OCI-LY7 (cell line): Measurements from ENCODE around the gene PLXNA1. TPM values are rescaled to one million over a fixed set of nuclear protein-coding genes. Genes with fewer than 3 reads are reported as not detected.
A peak's percentile ranks its signal among the peaks of the same experiment; 100 is the strongest.

Source experiments
- BruUV-seq: library from RNA; stranded (reverse); fragments of 400-500 nt; replicated peaks from 2 replicates; lab custom pipeline; 2021; lab: Mats Ljungman, UMichigan
- CTCF ChIA-PET: fragments of 300-600 bp; sonication (Branson Sonifier 250); formaldehyde crosslinking; loops from one replicate; lab custom pipeline; 2022; ENCODE audit warnings: antibody characterized with exemption; ENCODE audit not compliant: unreplicated experiment; lab: Charles Lee
- POLR2A ChIA-PET: fragments of 300-600 bp; sonication (Branson Sonifier 250); formaldehyde crosslinking; loops from one replicate; lab custom pipeline; 2022; ENCODE audit warnings: antibody characterized with exemption; lab: Charles Lee
- DNase-seq: peaks from one replicate; pipeline ENCODE4 v3.0.0-alpha.2; 2015; ENCODE audit warnings: low spot score
- H2AFZ ChIP-seq: fragments of 200-600 bp; sonication (generic), shearing (Covaris generic); 2 replicates; pipeline ENCODE4 v1.6.1; 2014; ENCODE audit warnings: mild to moderate bottlenecking, antibody characterized with exemption, low read length, moderate library complexity
- H3K27ac ChIP-seq: fragments of 200-600 bp; sonication (generic); 2 replicates; pipeline ENCODE4 v1.5.1; 2014; ENCODE audit warnings: mixed run types, low read depth, mild to moderate bottlenecking, moderate library complexity, low read length, inconsistent platforms; ENCODE audit not compliant: poor library complexity, severe bottlenecking
- H3K36me3 ChIP-seq: fragments of 200-600 bp; sonication (generic); 2 replicates; pipeline ENCODE4 v1.6.1; 2014; ENCODE audit warnings: mild to moderate bottlenecking, antibody characterized with exemption, low read length, moderate library complexity, mixed read lengths; ENCODE audit not compliant: insufficient read depth
- H3K4me1 ChIP-seq: fragments of 200-600 bp; sonication (generic); 2 replicates; pipeline ENCODE4 v1.5.1; 2014; ENCODE audit warnings: mild to moderate bottlenecking, low read length; ENCODE audit not compliant: insufficient read depth, poor library complexity, severe bottlenecking
- H3K4me2 ChIP-seq: fragments of 200-600 bp; sonication (generic); 2 replicates; pipeline ENCODE4 v1.6.1; 2014; ENCODE audit warnings: mild to moderate bottlenecking, low read length
- H3K4me3 ChIP-seq: fragments of 200-600 bp; sonication (generic); 2 replicates; pipeline ENCODE4 v1.5.1; 2014; ENCODE audit warnings: mild to moderate bottlenecking, low read depth, low read length; ENCODE audit not compliant: poor library complexity, severe bottlenecking
- H3K79me2 ChIP-seq: fragments of 200-600 bp; sonication (generic); 2 replicates; pipeline ENCODE4 v1.6.1; 2016; ENCODE audit warnings: low read depth, mild to moderate bottlenecking, low read length, moderate library complexity, mixed read lengths; ENCODE audit not compliant: insufficient read depth
- H3K9me2 ChIP-seq: fragments of 200-600 bp; sonication (generic); 2 replicates; pipeline ENCODE4 v1.6.1; 2016; ENCODE audit warnings: mild to moderate bottlenecking, low read length, mixed read lengths; ENCODE audit not compliant: insufficient read depth
- H3K9me3 ChIP-seq: fragments of 200-600 bp; sonication (generic); 2 replicates; pipeline ENCODE4 v1.6.1; 2014; ENCODE audit warnings: mild to moderate bottlenecking, mixed run types, low read length, mixed read lengths
- H4K20me1 ChIP-seq: fragments of 200-600 bp; sonication (generic); 2 replicates; pipeline ENCODE4 v1.6.1; 2014; ENCODE audit warnings: mild to moderate bottlenecking, antibody characterized with exemption, low read length, moderate library complexity, mixed read lengths; ENCODE audit not compliant: insufficient read depth
- CTCF ChIP-seq: fragments of 200-600 bp; sonication (generic); conservative IDR thresholded peaks from 2 replicates; pipeline ENCODE4 v1.5.1; 2014; ENCODE audit warnings: mild to moderate bottlenecking, antibody characterized with exemption, low read length, moderate library complexity, mixed read lengths
- EZH2phosphoT487 ChIP-seq: fragments of 200-600 bp; sonication (generic); IDR thresholded peaks from 2 replicates; pipeline ENCODE4 v1.6.1; 2018; ENCODE audit warnings: low read depth, borderline replicate concordance, mild to moderate bottlenecking, mixed run types, antibody characterized with exemption, low read length, moderate library complexity, mixed read lengths
- intact Hi-C: fragments of 100-400 bp; cut with micrococcal nuclease; formaldehyde crosslinking; loops from one replicate; pipeline ENCODE4 v1.10.0; 2022; ENCODE audit not compliant: unreplicated experiment
- total RNA-seq, 2 experiments: library from RNA; depleted of rRNA in 1 of 2; stranded (reverse); fragments of >200 nt in 1 of 2; shearing (Covaris generic) in 1 of 2; gene quantifications; 2 replicates each; pipeline ENCODE4 v1.2.3, GENCODE V29; 2014 to 2022

PLXNA1 gene
- total RNA-seq, 2 experiments from 2014 or later, result 3.6 to 4.4 TPM

DNA sequence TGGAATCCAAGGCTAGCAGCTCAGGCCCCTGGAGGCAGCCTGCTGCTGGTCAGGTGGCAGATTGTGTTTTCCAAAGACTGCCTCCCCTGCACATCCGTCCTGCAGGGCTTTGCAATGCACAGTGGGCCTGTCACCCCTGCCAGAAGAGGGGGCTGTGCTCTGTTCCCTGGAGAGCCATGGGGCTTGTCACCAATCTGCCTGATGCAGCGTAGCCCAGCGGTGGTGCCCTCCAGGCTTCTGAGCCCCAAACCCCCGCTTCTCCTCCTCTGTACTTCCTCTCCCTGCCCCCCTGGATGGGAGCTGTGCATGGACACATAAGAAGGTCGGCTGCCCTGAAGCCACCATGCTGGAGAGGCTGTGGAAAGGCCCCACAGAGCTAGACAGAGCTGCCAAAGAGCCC is 10.0 kb upstream of the PLXNA1 start:
- 0 out of 2 replicates have a peak, but pooled peaks have one; percentile 16 for TF ChIP-seq CTCF
- TF ChIP-seq EZH2phosphoT487, result no peak
- ChIA-PET CTCF (no interaction called here), POLR2A (no interaction called here)

GRCh38 chr3:126973814-126974213 is 9.1 kb upstream of the PLXNA1 start:
- peaks cover 17% of the 10 kb centered on the region for H3K9me3 ChIP-seq
- no peaks in the 10 kb centered on the region for H3K36me3 ChIP-seq
- TF ChIP-seq EZH2phosphoT487, result no peak
- TF ChIP-seq CTCF, result no peak
- H2AFZ ChIP-seq, result no peak overlapping the region
- no peak for DNase-seq
- H3K27ac ChIP-seq, result no peak overlapping the region
- BruUV-seq, result no TSS peak
- no peaks in the 10 kb centered on the region for H4K20me1 ChIP-seq
- no peaks in the 10 kb centered on the region for H3K9me2 ChIP-seq
- H3K4me1 ChIP-seq, result no peaks in the 10 kb centered on the region
- ChIA-PET POLR2A (no interaction called here), CTCF (no interaction called here)
- intact Hi-C loops, result no loop called here
- no peak overlapping the region for H3K4me2 ChIP-seq
- no peak overlapping the region for H3K4me3 ChIP-seq
- no peaks in the 10 kb centered on the region for H3K79me2 ChIP-seq

More for the DNA sequence above, 10.0 kb upstream of the PLXNA1 start:
- no peak overlapping the region for H2AFZ ChIP-seq
- intact Hi-C loops, result no loop called here
- no peaks in the 10 kb centered on the region for H3K36me3 ChIP-seq
- H3K79me2 ChIP-seq, result no peaks in the 10 kb centered on the region
- no peak overlapping the region for H3K27ac ChIP-seq
- no peak overlapping the region for H3K4me3 ChIP-seq
- no peaks in the 10 kb centered on the region for H3K4me1 ChIP-seq
- no TSS peak for BruUV-seq
- H3K9me3 ChIP-seq, result peaks cover 17% of the 10 kb centered on the region
- no peak for DNase-seq
- no peaks in the 10 kb centered on the region for H3K9me2 ChIP-seq
- no peak overlapping the region for H3K4me2 ChIP-seq
- H4K20me1 ChIP-seq, result no peaks in the 10 kb centered on the region

DNA sequence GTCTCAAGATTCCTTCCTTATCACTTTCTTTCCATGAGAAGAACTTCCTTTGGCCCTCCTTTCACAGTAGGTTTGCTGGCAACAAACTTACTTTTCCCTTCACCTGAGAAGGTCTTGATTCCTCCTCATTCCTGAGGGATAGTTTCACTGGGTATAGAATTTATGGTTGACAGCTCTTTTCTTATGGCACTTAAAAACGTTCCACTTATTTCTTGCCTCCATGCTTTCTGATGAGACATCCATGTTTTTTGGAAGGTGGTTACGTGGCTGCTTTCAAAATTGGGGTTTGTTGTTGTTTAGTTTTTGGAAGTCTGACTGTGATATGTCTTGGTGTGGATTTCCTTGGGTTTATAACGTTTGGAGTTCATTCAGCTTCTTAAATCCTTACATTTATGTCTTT is 8.2 kb upstream of the PLXNA1 start:
- no peak for TF ChIP-seq EZH2phosphoT487
- TF ChIP-seq CTCF, result no peak
- Histone ChIP-seq H3K9me3 (peaks cover 17% of the 10 kb centered on the region), H3K4me3 (no peak overlapping the region), H2AFZ (no peak overlapping the region), H3K4me2 (no peak overlapping the region), H3K79me2 (no peaks in the 10 kb centered on the region), H3K9me2 (no peaks in the 10 kb centered on the region), H3K36me3 (no peaks in the 10 kb centered on the region), H3K27ac (no peak overlapping the region), H4K20me1 (no peaks in the 10 kb centered on the region), H3K4me1 (no peaks in the 10 kb centered on the region)
- DNase-seq, result no peak
- ChIA-PET CTCF (no interaction called here), POLR2A (no interaction called here)
- no TSS peak for BruUV-seq
- intact Hi-C loops, result no loop called here
